Right lobe of liver (tissue), 4 donors: Measurements from ENCODE around the gene SLC35C1.

ENCODE experiments used
- CTCF ChIP-seq, 4 donors: fragments of 200-600 bp in 3 of 4; fragments of 450-650 bp in 1 of 4; IDR thresholded peaks; one replicate each; pipeline versions ENCODE4 v1.5.1 to v1.8.0; 2016 to 2022; ENCODE audit warnings: antibody characterized with exemption in 4 of 4, mild to moderate bottlenecking in 2 of 4
- POLR2A ChIP-seq: fragments of 450-650 bp; IDR thresholded peaks from one replicate; pipeline ENCODE4 v1.6.1; 2017; ENCODE audit warnings: antibody characterized with exemption, mild to moderate bottlenecking
- donor health status: DM: no; HTN: no; CAD: no.
- donor health status: DM: no; HTN: no; CAD: no.
- donor health status: DM: no; HTN: yes; CAD: no.

GRCh38 chr11:45827123-45827522, 22.2 kb downstream of the SLC35C1 start:
- TF ChIP-seq CTCF (IDR thresholded peaks at IDR 0.05) (no peak), POLR2A (no peak)
